WTC11 (cell line): Measurements from ENCODE around the gene AGR2.

Source experiments
- ATF6 ChIP-seq: sonication (generic); formaldehyde crosslinking; IDR thresholded peaks from 2 replicates; pipeline ENCODE4 v1.8.1; 2023; ENCODE audit warnings: mild to moderate bottlenecking, missing genetic modification reagents
- CREB1 ChIP-seq: sonication (generic); formaldehyde crosslinking; IDR thresholded peaks from 2 replicates; pipeline ENCODE4 v1.8.0; 2023; ENCODE audit warnings: mild to moderate bottlenecking, missing genetic modification reagents
- CREM ChIP-seq: sonication (generic); formaldehyde crosslinking; IDR thresholded peaks from 2 replicates; pipeline ENCODE4 v1.8.1; 2022; ENCODE audit warnings: mild to moderate bottlenecking, missing genetic modification reagents, moderate library complexity
- ELF4 ChIP-seq: sonication (generic); formaldehyde crosslinking; IDR thresholded peaks from 2 replicates; pipeline ENCODE4 v1.8.1; 2022; ENCODE audit warnings: low read depth, mild to moderate bottlenecking, moderate library complexity, missing genetic modification reagents
- ETV6 ChIP-seq: sonication (generic); formaldehyde crosslinking; IDR thresholded peaks from 2 replicates; pipeline ENCODE4 v1.8.1; 2022; ENCODE audit warnings: mild to moderate bottlenecking, missing genetic modification reagents
- GABPB1 ChIP-seq: sonication (generic); formaldehyde crosslinking; IDR thresholded peaks from 2 replicates; pipeline ENCODE4 v1.8.1; 2023; ENCODE audit warnings: mild to moderate bottlenecking, missing genetic modification reagents
- HMGXB4 ChIP-seq: sonication (generic); formaldehyde crosslinking; IDR thresholded peaks from 2 replicates; pipeline ENCODE4 v1.8.1; 2023; ENCODE audit warnings: mild to moderate bottlenecking, moderate library complexity, missing genetic modification reagents
- NFYB ChIP-seq: sonication (generic); formaldehyde crosslinking; conservative IDR thresholded peaks from 2 replicates; pipeline ENCODE4 v1.8.0; 2022; ENCODE audit warnings: low read depth, missing genetic modification reagents
- TCF7 ChIP-seq: sonication (generic); formaldehyde crosslinking; IDR thresholded peaks from 2 replicates; pipeline ENCODE4 v1.8.0; 2022; ENCODE audit warnings: mild to moderate bottlenecking, low read depth, missing genetic modification reagents, moderate library complexity
- TF ChIP-seq, protein P1 (sequence below): sonication (generic); formaldehyde crosslinking; IDR thresholded peaks from 2 replicates; pipeline ENCODE4 v1.8.1; 2023; ENCODE audit warnings: mild to moderate bottlenecking, missing genetic modification reagents, moderate library complexity
- TF ChIP-seq, protein P2 (sequence below): fragments of 200-600 bp; IDR thresholded peaks from 2 replicates; pipeline ENCODE4 v1.8.0; 2022; ENCODE audit warnings: antibody characterized with exemption
- TF ChIP-seq, protein P3 (sequence below): fragments of 250-450 bp; sonication (Bioruptor Pico); IDR thresholded peaks from 2 replicates; pipeline ENCODE4 v1.9.0; 2021; ENCODE audit warnings: moderate library complexity, mild to moderate bottlenecking, inconsistent platforms, borderline replicate concordance
- TF ChIP-seq, protein P4 (sequence below): sonication (generic); formaldehyde crosslinking; conservative IDR thresholded peaks from 2 replicates; pipeline ENCODE4 v1.8.1; 2022; ENCODE audit warnings: mild to moderate bottlenecking, missing genetic modification reagents

- TF ChIP-seq, protein P1, sequence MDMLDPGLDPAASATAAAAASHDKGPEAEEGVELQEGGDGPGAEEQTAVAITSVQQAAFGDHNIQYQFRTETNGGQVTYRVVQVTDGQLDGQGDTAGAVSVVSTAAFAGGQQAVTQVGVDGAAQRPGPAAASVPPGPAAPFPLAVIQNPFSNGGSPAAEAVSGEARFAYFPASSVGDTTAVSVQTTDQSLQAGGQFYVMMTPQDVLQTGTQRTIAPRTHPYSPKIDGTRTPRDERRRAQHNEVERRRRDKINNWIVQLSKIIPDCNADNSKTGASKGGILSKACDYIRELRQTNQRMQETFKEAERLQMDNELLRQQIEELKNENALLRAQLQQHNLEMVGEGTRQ, result no peak
- TF ChIP-seq CREM (CRISPR knock-in tag) (no peak), ELF4 (CRISPR knock-in tag) (no peak), CREB1 (no peak), HMGXB4 (CRISPR knock-in tag) (no peak), TCF7 (CRISPR knock-in tag) (no peak), NFYB (CRISPR knock-in tag) (no peak), GABPB1 (CRISPR knock-in tag) (no peak), ATF6 (CRISPR knock-in tag) (no peak), ETV6 (CRISPR knock-in tag) (no peak)
- TF ChIP-seq, protein P2, sequence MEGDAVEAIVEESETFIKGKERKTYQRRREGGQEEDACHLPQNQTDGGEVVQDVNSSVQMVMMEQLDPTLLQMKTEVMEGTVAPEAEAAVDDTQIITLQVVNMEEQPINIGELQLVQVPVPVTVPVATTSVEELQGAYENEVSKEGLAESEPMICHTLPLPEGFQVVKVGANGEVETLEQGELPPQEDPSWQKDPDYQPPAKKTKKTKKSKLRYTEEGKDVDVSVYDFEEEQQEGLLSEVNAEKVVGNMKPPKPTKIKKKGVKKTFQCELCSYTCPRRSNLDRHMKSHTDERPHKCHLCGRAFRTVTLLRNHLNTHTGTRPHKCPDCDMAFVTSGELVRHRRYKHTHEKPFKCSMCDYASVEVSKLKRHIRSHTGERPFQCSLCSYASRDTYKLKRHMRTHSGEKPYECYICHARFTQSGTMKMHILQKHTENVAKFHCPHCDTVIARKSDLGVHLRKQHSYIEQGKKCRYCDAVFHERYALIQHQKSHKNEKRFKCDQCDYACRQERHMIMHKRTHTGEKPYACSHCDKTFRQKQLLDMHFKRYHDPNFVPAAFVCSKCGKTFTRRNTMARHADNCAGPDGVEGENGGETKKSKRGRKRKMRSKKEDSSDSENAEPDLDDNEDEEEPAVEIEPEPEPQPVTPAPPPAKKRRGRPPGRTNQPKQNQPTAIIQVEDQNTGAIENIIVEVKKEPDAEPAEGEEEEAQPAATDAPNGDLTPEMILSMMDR, result no peak
- TF ChIP-seq, protein P3, sequence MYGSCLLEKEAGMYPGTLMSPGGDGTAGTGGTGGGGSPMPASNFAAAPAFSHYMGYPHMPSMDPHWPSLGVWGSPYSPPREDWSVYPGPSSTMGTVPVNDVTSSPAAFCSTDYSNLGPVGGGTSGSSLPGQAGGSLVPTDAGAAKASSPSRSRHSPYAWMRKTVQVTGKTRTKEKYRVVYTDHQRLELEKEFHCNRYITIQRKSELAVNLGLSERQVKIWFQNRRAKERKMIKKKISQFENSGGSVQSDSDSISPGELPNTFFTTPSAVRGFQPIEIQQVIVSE, result no peak
- TF ChIP-seq, protein P4, sequence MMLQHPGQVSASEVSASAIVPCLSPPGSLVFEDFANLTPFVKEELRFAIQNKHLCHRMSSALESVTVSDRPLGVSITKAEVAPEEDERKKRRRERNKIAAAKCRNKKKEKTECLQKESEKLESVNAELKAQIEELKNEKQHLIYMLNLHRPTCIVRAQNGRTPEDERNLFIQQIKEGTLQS, result no peak
Measured at GRCh38 chr7:16803125-16803524, 1.7 kb downstream of the AGR2 start.
